K562 (cell line): ENCODE data around the gene RBMXL2. TPM values are rescaled to one million over a fixed set of nuclear protein-coding genes. Genes with fewer than 3 reads are reported as not detected.

Experiments used
- ATAC-seq: fragments of 200-7000 bp; cut with Tn5 transposase; 3 replicates; pipeline ENCODE4 v1.9.1; 2020; ENCODE audit warnings: moderate library complexity
- BruUV-seq: library from RNA; stranded (reverse); fragments of 400-500 nt; replicated peaks from 2 replicates; lab custom pipeline; 2021; lab: Mats Ljungman, UMichigan
- CTCF ChIA-PET: fragments of 300-600 bp; formaldehyde crosslinking; extraction: SDS; loops from one replicate; lab custom pipeline; 2021; ENCODE audit warnings: low intra/inter-chr PET ratio; lab: Yijun Ruan, JAX
- POLR2A ChIA-PET: fragments of 300-600, 350-650 bp; sonication (Branson Sonifier 250); formaldehyde crosslinking; extraction: SDS; loops from one replicate; lab custom pipeline; 2021; ENCODE audit warnings: antibody characterized with exemption, inconsistent platforms; lab: Yijun Ruan, JAX
- DNase-seq, 4 experiments: peaks; one replicate each; pipeline versions ENCODE4 v3.0.0 to v3.0.0-alpha.2; 2011 to 2018; ENCODE audit warnings: low spot score in 3 of 4, mixed read lengths in 3 of 4; ENCODE audit errors: extremely low read depth in 1 of 4
- FAIRE-seq: peaks from 2 replicates; lab custom pipeline; 2011; peaks lifted over from hg19 to GRCh38; lab: Jason Lieb, UNC
- H2AFZ ChIP-seq: 2 replicates; pipeline ENCODE4 v1.6.0; 2011; ENCODE audit warnings: low read depth, low read length, control low read depth, inconsistent platforms
- H3K27ac ChIP-seq: fragments of 200-600 bp; 3 replicates; pipeline ENCODE4 v1.8.0; 2011; ENCODE audit warnings: low read depth, mild to moderate bottlenecking, control low read depth, inconsistent platforms, low read length, moderate library complexity, mixed read lengths; ENCODE audit errors: extremely low read depth
- H3K27me3 ChIP-seq, 2 experiments: fragments of 300-600 bp in 1 of 2; 2 replicates in 1 of 2; 3 replicates in 1 of 2; pipeline versions ENCODE4 v1.6.0 to v1.8.0; 2011; ENCODE audit warnings: inconsistent platforms in 2 of 2, low read length in 2 of 2, mild to moderate bottlenecking in 1 of 2, mixed read lengths in 1 of 2, moderate library complexity in 1 of 2; ENCODE audit not compliant: control insufficient read depth in 2 of 2, insufficient read depth in 2 of 2
- H3K36me3 ChIP-seq: fragments of 300-600 bp; 3 replicates; pipeline ENCODE4 v1.8.0; 2011; ENCODE audit warnings: mild to moderate bottlenecking, low read length, inconsistent platforms; ENCODE audit not compliant: control insufficient read depth, insufficient read depth
- H3K4me1 ChIP-seq, 2 experiments: fragments of 200-600 bp in 1 of 2; replicated peaks in 1 of 2; 2 replicates in 1 of 2; 3 replicates in 1 of 2; pipeline versions ENCODE4 v1.5.1 to v1.8.0; 2011; ENCODE audit warnings: inconsistent platforms in 2 of 2, low read length in 2 of 2, mild to moderate bottlenecking in 1 of 2, mixed read lengths in 1 of 2, moderate library complexity in 1 of 2; ENCODE audit not compliant: control insufficient read depth in 2 of 2, insufficient read depth in 2 of 2
- H3K4me2 ChIP-seq: 2 replicates; pipeline ENCODE4 v1.6.1; 2011; ENCODE audit warnings: low read length, control low read depth, inconsistent platforms, mixed read lengths; ENCODE audit not compliant: insufficient read depth
- H3K4me3 ChIP-seq: fragments of 200-600 bp; sonication (generic), shearing (Covaris generic); 2 replicates; pipeline ENCODE4 v1.5.1; 2016; ENCODE audit warnings: control low read depth, inconsistent platforms
- H3K79me2 ChIP-seq: fragments of 200-600 bp; 3 replicates; pipeline ENCODE4 v1.8.0; 2011; ENCODE audit warnings: low read length, inconsistent platforms; ENCODE audit not compliant: control insufficient read depth, insufficient read depth
- H3K9ac ChIP-seq, 2 experiments: 2 replicates each; pipeline versions ENCODE4 v1.6.0 to v1.6.1; 2011; ENCODE audit warnings: low read depth in 2 of 2, low read length in 2 of 2, control low read depth in 1 of 2, inconsistent platforms in 1 of 2, mild to moderate bottlenecking in 1 of 2, mixed read lengths in 1 of 2; ENCODE audit not compliant: insufficient read depth in 1 of 2
- H3K9me1 ChIP-seq: one replicate; pipeline ENCODE4 v1.6.0; 2011; ENCODE audit warnings: inconsistent platforms, mild to moderate bottlenecking, low read length, moderate library complexity; ENCODE audit not compliant: control insufficient read depth, insufficient read depth
- H3K9me3 ChIP-seq: replicated peaks from 2 replicates; pipeline ENCODE4 v1.5.1; 2011; ENCODE audit warnings: low read depth, low read length, inconsistent platforms; ENCODE audit not compliant: control insufficient read depth, insufficient read depth
- H4K20me1 ChIP-seq: replicated peaks from 2 replicates; pipeline ENCODE4 v1.6.1; 2011; ENCODE audit warnings: low read length, inconsistent platforms, mixed read lengths; ENCODE audit not compliant: control insufficient read depth, insufficient read depth
- ARID1B ChIP-seq: fragments of 450-650 bp; IDR thresholded peaks from 2 replicates; pipeline ENCODE4 v1.6.1; 2016; ENCODE audit warnings: antibody characterized with exemption, mild to moderate bottlenecking, inconsistent platforms
- CREB3 ChIP-seq: fragments of 450-650 bp; conservative IDR thresholded peaks from 2 replicates; pipeline ENCODE4 v1.6.1; 2016; ENCODE audit warnings: missing genetic modification characterization, low read depth, mild to moderate bottlenecking, missing compliant biosample characterization, moderate library complexity
- DMBX1 ChIP-seq: fragments of 250-450 bp; sonication (Bioruptor Pico); IDR thresholded peaks from 2 replicates; pipeline ENCODE4 v1.8.0; 2022; ENCODE audit warnings: inconsistent platforms, mild to moderate bottlenecking, moderate library complexity, borderline replicate concordance
- HDAC8 ChIP-seq: fragments of 450-650 bp; IDR thresholded peaks from 2 replicates; pipeline ENCODE4 v1.6.1; 2016; ENCODE audit warnings: mild to moderate bottlenecking, missing genetic modification characterization, moderate library complexity, missing compliant biosample characterization
- NFIC ChIP-seq: fragments of 450-650 bp; IDR thresholded peaks from 2 replicates; pipeline ENCODE4 v1.6.1; 2017; ENCODE audit warnings: mild to moderate bottlenecking, inconsistent platforms
- NFYB ChIP-seq: IDR thresholded peaks from 2 replicates; pipeline ENCODE4 v1.6.1; 2011; ENCODE audit warnings: mild to moderate bottlenecking, moderate library complexity; ENCODE audit not compliant: insufficient read length; ENCODE audit errors: extremely low read depth
- NONO ChIP-seq, 2 experiments: fragments of 200-400 bp in 1 of 2; fragments of 450-650 bp in 1 of 2; formaldehyde crosslinking in 1 of 2; IDR thresholded peaks; 2 replicates each; pipeline ENCODE4 v1.6.1; 2017; ENCODE audit warnings: low read depth in 2 of 2, mild to moderate bottlenecking in 2 of 2, moderate library complexity in 2 of 2, low read length in 1 of 2
- NR4A1 ChIP-seq, 2 experiments: fragments of 250-450 bp in 1 of 2; fragments of 450-650 bp in 1 of 2; sonication (Bioruptor Pico) in 1 of 2; IDR thresholded peaks; 2 replicates each; pipeline versions ENCODE4 v1.4.0 to v1.6.1; 2016 to 2020; ENCODE audit warnings: mild to moderate bottlenecking in 2 of 2, missing compliant biosample characterization in 1 of 2, missing genetic modification characterization in 1 of 2, moderate library complexity in 1 of 2
- SMAD3 ChIP-seq: fragments of 450-650 bp; formaldehyde crosslinking; conservative IDR thresholded peaks from 2 replicates; pipeline ENCODE4 v1.4.0; 2020; ENCODE audit warnings: mild to moderate bottlenecking
- SMARCA4 ChIP-seq: fragments of 450-650 bp; IDR thresholded peaks from 2 replicates; pipeline ENCODE4 v1.6.1; 2016
- TRIM28 ChIP-seq: fragments of 450-650 bp; IDR thresholded peaks from 2 replicates; pipeline ENCODE4 v1.6.1; 2017
- XRCC5 ChIP-seq: fragments of 200-400 bp; formaldehyde crosslinking; IDR thresholded peaks from 2 replicates; pipeline ENCODE4 v1.6.1; 2017; ENCODE audit warnings: low read depth, mild to moderate bottlenecking, low read length
- ZNF140 ChIP-seq: fragments of 250-450 bp; sonication (Bioruptor Pico); IDR thresholded peaks from 2 replicates; pipeline ENCODE4 v1.8.0; 2021; ENCODE audit warnings: moderate library complexity, mild to moderate bottlenecking, inconsistent platforms
- ZNF263 ChIP-seq: sonication (generic); formaldehyde crosslinking; IDR thresholded peaks from 2 replicates; pipeline ENCODE4 v1.8.0; 2022; ENCODE audit warnings: mild to moderate bottlenecking, missing genetic modification reagents, borderline replicate concordance
- ZNF644 ChIP-seq: fragments of 200-800 bp; sonication (Bioruptor generic); IDR thresholded peaks from 2 replicates; pipeline ENCODE4 v1.6.1; 2016; ENCODE audit warnings: low read depth, missing genetic modification characterization, missing compliant biosample characterization
- WGBS: fragments of 100-300 bp; shearing (Covaris generic); methylation state at CpG from one replicate; pipeline ENCODE4 v1.1.6; 2016; ENCODE audit warnings: low coverage, mixed read lengths; ENCODE audit not compliant: insufficient coverage; ENCODE audit errors: missing lambda C conversion rate; 5-methylcytosine and 5-hydroxymethylcytosine counted together
- in situ Hi-C: fragments of 300-500 bp; cut with MboI; formaldehyde crosslinking; loops from 4 replicates; pipeline ENCODE4 v1.15.0; 2018; ENCODE audit warnings: inconsistent platforms, mixed read lengths
- intact Hi-C: fragments of 100-400 bp; cut with micrococcal nuclease; formaldehyde crosslinking; loops from 2 replicates; pipeline ENCODE4 v1.14.2; 2022
- polyA plus RNA-seq, 8 experiments: library from polyadenylated mRNA; depleted of rRNA in 4 of 8; stranded (reverse) in 5 of 8; unstranded in 3 of 8; fragments of >200 nt; fragmentation: Nextera tagmentation in 2 of 8; fragmentation: Illumina TruSeq in 1 of 8; extraction: Ambion mirVana in 2 of 8; extraction: Trizol in 1 of 8; gene quantifications; 2 replicates each; pipeline versions ENCODE4 v1.2.1 to v1.2.3, GENCODE V29; 2011 to 2014; ENCODE audit warnings: inconsistent platforms in 1 of 8, missing spikeins in 1 of 8
- total RNA-seq, 7 experiments: library from RNA; depleted of rRNA in 6 of 7; stranded (reverse); fragments of >200 nt in 6 of 7; fragmentation: Illumina TruSeq in 2 of 7; extraction: Trizol in 2 of 7; gene quantifications; 2 replicates each; pipeline versions ENCODE4 v1.2.1 to v1.2.3, GENCODE V29; 2011 to 2021; ENCODE audit warnings: low replicate concordance in 1 of 7
- TF ChIP-seq, protein P1 (sequence below), 2 experiments: fragments of 250-450 bp in 1 of 2; fragments of 450-650 bp in 1 of 2; sonication (Bioruptor Pico) in 1 of 2; IDR thresholded peaks; 2 replicates each; pipeline versions ENCODE4 v1.6.1 to v1.8.0; 2016 to 2021; ENCODE audit warnings: mild to moderate bottlenecking in 2 of 2, moderate library complexity in 2 of 2, missing compliant biosample characterization in 1 of 2, missing genetic modification characterization in 1 of 2

The RBMXL2 gene
- total and polyA plus RNA-seq, 9 of the 15 experiments (the other 6 are each of a cell fraction or from before 2014, with no cell fraction given) = 0.07 to 0.45 (median 0.21) TPM; not detected in 3

GRCh38 chr11:7080900-7081299, 7.9 kb upstream of the RBMXL2 start (continued):
- 0 out of 2 replicates have a peak, but pooled peaks have one; percentile 9 for TF ChIP-seq SMAD3 (CRISPR knock-in tag)
- no peak for TF ChIP-seq NONO (IDR thresholded peaks at IDR 0.05; ENCODE audit: low read depth in 2 of 2, low read length in 1 of 2)
- no peak for TF ChIP-seq NFYB
- no peak for TF ChIP-seq TRIM28
- TF ChIP-seq, protein P1, sequence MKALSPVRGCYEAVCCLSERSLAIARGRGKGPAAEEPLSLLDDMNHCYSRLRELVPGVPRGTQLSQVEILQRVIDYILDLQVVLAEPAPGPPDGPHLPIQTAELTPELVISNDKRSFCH (CRISPR knock-in tag; IDR thresholded peaks at IDR 0.05) = no peak
- TF ChIP-seq, protein P1 (tag; IDR thresholded peaks at IDR 0.05) = peak; percentile 92
- TF ChIP-seq ZNF263 (CRISPR knock-in tag) = no peak
- TF ChIP-seq ARID1B = peak; percentile 81
- TF ChIP-seq SMARCA4 = peak; percentile 48; the same call in 1 of the 2 replicates
- TF ChIP-seq NFIC = peak; percentile 23; the same call in 1 of the 2 replicates
- TF ChIP-seq HDAC8 = no peak

GRCh38 chr11:7081441-7081840, 7.4 kb upstream of the RBMXL2 start:
- in situ Hi-C loops = loop anchor here (25.0 kb wide), 1 partner anchor 581 kb away; the partner anchor contains the start of gene CYB5R2
- Histone ChIP-seq H4K20me1 (no peaks in the 10 kb centered on the region), H3K9me3 (peaks cover 14% of the 10 kb centered on the region)
- ATAC-seq = no peak
- peak; percentile 46; the same call in 1 of the 2 replicates for TF ChIP-seq CREB3
- TF ChIP-seq XRCC5 = no peak
- 0 out of 2 replicates have a peak, but pooled peaks have one; percentile 28 for TF ChIP-seq ZNF644 (tag)
- TF ChIP-seq ZNF140 (CRISPR knock-in tag) = 0 out of 2 replicates have a peak, but pooled peaks have one; percentile 33
- peak; percentile 93 for TF ChIP-seq DMBX1 (CRISPR knock-in tag)
- no peak for TF ChIP-seq NR4A1 (CRISPR knock-in tag; IDR thresholded peaks at IDR 0.05)
- peak; percentile 69; the same call in 1 of the 2 replicates for TF ChIP-seq NR4A1 (tag; IDR thresholded peaks at IDR 0.05)
- TF ChIP-seq, all 486 proteins: peak for 5
- no peak for DNase-seq
- Histone ChIP-seq H3K4me3 (no peak overlapping the region), H3K4me2 (no peak overlapping the region), H3K79me2 (no peaks in the 10 kb centered on the region), H2AFZ (no peak overlapping the region), H3K27me3 (no peaks in the 10 kb centered on the region), H3K4me1 (peaks cover 0 to 8% of the 10 kb centered on the region in 2 experiments; a peak in 2 of 5 replicates), H3K9me1 (no peaks in the 10 kb centered on the region), H3K36me3 (no peaks in the 10 kb centered on the region), H3K27ac (no peak overlapping the region), H3K9ac (no peak overlapping the region)
- POLR2A ChIA-PET = no interaction called here
- CTCF ChIA-PET = no interaction called here
- no TSS peak for BruUV-seq
- 4% methylated on average over 1 of the region's 1 CpG for WGBS
- intact Hi-C loops = no loop called here
- no peak for FAIRE-seq
